Stomach (tissue), 4 donors: ENCODE measurements around the gene VEPH1.

ENCODE experiments used
- CTCF ChIP-seq, 7 experiments: fragments of 450-650 bp in 4 of 7; fragments of 200-600 bp in 3 of 7; sonication (generic) in 3 of 7; IDR thresholded peaks; one replicate each; pipeline ENCODE4 v1.5.1; 2016 to 2019; ENCODE audit warnings: antibody characterized with exemption in 7 of 7, control low read depth in 2 of 7, mild to moderate bottlenecking in 1 of 7
- EP300 ChIP-seq: sonication (generic); formaldehyde crosslinking; IDR thresholded peaks from one replicate; pipeline ENCODE4 v1.6.1; 2017; ENCODE audit warnings: antibody characterized with exemption
- POLR2A ChIP-seq, 4 donors: fragments of 450-650 bp; IDR thresholded peaks; one replicate each; pipeline ENCODE4 v1.6.1; 2016; ENCODE audit warnings: antibody characterized with exemption in 4 of 4, control low read depth in 2 of 4, mild to moderate bottlenecking in 1 of 4, moderate library complexity in 1 of 4
- POLR2AphosphoS5 ChIP-seq, 3 donors: sonication (generic); formaldehyde crosslinking; IDR thresholded peaks; one replicate each; pipeline ENCODE4 v1.6.1; 2016; ENCODE audit warnings: antibody characterized with exemption in 3 of 3

- TF ChIP-seq POLR2A (IDR thresholded peaks at IDR 0.05) = no peak
- TF ChIP-seq CTCF (IDR thresholded peaks at IDR 0.05) = no peak
- TF ChIP-seq POLR2AphosphoS5 (IDR thresholded peaks at IDR 0.05) = no peak
- TF ChIP-seq EP300 = no peak
These were observed 37.4 kb upstream of the VEPH1 start for GRCh38 chr3:157540656-157541055.
